Measurements from ENCODE around the gene APC2.
"Not testable (repeated sequence)": the region's sequence is repeated elsewhere in the genome, so short reads cannot be mapped to it uniquely, and the experiment has no call there.

APC2 gene

GRCh38 chr19:1519802-1520201 lies 69.9 kb downstream of the APC2 start:
- not testable (repeated sequence) for DNase-seq

- DNase-seq = no peak
Observed at GRCh38 chr19:1520203-1520780, 70.4 kb downstream of the APC2 start.

- no peak for DNase-seq
Observed at GRCh38 chr19:1521636-1522035, 71.7 kb downstream of the APC2 start.

- DNase-seq = no peak
Observed at GRCh38 chr19:1522061-1522460, 72.1 kb downstream of the APC2 start.

- DNase-seq = no peak
Observed at GRCh38 chr19:1522838-1523237, 72.9 kb downstream of the APC2 start.
